ENCODE measurements around the gene COL24A1. TPM values are rescaled to one million over a fixed set of nuclear protein-coding genes. Genes with fewer than 3 reads are reported as not detected.

COL24A1 gene
- total RNA-seq, 1 experiment from 2014 or later = 0.35 TPM

DNA sequence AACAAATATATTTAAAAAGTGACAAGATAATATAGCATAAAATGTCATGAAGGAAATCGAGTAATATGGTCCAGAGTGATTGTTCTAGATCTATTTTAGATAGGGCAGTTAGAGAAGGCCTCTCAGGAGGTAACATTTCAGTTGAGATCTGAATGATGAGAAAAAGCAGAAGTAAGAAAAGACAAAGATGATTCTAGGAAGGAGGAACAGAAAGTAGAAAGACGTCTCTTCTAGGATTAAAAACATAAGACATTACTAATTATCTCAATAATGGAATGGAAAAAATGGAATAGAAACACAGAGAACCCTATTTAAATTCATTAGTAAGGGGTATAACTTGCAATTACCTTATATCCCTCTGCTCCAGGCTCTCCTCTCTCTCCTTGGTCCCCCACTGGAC is 318.3 kb downstream of the COL24A1 start:
- H4K91ac ChIP-seq (ENCODE audit: insufficient read length, low read depth, low read length) = no peak overlapping the region
- no peak overlapping the region for H3K27ac ChIP-seq (ENCODE audit: insufficient read length, low read depth, low read length)
- H3K4ac ChIP-seq (ENCODE audit: low read depth, low read length) = no peak overlapping the region
- TF ChIP-seq, protein P1, sequence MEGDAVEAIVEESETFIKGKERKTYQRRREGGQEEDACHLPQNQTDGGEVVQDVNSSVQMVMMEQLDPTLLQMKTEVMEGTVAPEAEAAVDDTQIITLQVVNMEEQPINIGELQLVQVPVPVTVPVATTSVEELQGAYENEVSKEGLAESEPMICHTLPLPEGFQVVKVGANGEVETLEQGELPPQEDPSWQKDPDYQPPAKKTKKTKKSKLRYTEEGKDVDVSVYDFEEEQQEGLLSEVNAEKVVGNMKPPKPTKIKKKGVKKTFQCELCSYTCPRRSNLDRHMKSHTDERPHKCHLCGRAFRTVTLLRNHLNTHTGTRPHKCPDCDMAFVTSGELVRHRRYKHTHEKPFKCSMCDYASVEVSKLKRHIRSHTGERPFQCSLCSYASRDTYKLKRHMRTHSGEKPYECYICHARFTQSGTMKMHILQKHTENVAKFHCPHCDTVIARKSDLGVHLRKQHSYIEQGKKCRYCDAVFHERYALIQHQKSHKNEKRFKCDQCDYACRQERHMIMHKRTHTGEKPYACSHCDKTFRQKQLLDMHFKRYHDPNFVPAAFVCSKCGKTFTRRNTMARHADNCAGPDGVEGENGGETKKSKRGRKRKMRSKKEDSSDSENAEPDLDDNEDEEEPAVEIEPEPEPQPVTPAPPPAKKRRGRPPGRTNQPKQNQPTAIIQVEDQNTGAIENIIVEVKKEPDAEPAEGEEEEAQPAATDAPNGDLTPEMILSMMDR (conservative IDR thresholded peaks at IDR 0.05) = no peak
- H3K23ac ChIP-seq (ENCODE audit: insufficient read length, low read depth, low read length) = no peak overlapping the region
- H3K4me3 Mint-ChIP-seq = no peak overlapping the region; a peak in 1 of 5 replicates
- H3K9me3 ChIP-seq (ENCODE audit: control insufficient read depth, low read depth, low read length) = no peaks in the 10 kb centered on the region
- no peaks in the 10 kb centered on the region for H3K27me3 Mint-ChIP-seq (ENCODE audit: low read depth)
- no peak overlapping the region for H2BK15ac ChIP-seq (ENCODE audit: low read depth, low read length)
- no peak overlapping the region for H3K18ac ChIP-seq (ENCODE audit: insufficient read length, low read depth, low read length)
- no peaks in the 10 kb centered on the region for H3K9me3 Mint-ChIP-seq
- no peaks in the 10 kb centered on the region for H4K20me1 ChIP-seq (ENCODE audit: control insufficient read depth, insufficient read depth, insufficient read length)
- no peak overlapping the region for H2AK5ac ChIP-seq (ENCODE audit: insufficient read length, low read length)
- no peaks in the 10 kb centered on the region for H3K36me3 Mint-ChIP-seq (ENCODE audit: insufficient read depth in 1 of 3, low read depth in 3 of 3)
- no peaks in the 10 kb centered on the region for H3K79me1 ChIP-seq (ENCODE audit: insufficient read depth, low read depth, low read length, poor library complexity, severe bottlenecking)
- H3K9ac ChIP-seq (ENCODE audit: extremely low read depth, insufficient read length, low read length) = no peak overlapping the region
- no peak overlapping the region for H3K14ac ChIP-seq (ENCODE audit: insufficient read depth, low read length)
- no CpG with 5 or more reads among the region's 2 CpGs for WGBS (ENCODE audit: extremely low coverage, insufficient read length, low lambda C conversion rate)
- no peak overlapping the region for H3K27ac Mint-ChIP-seq
- H2BK12ac ChIP-seq (ENCODE audit: insufficient read length, low read depth, low read length) = no peak overlapping the region
- H2BK20ac ChIP-seq (ENCODE audit: low read depth, low read length, poor library complexity, severe bottlenecking) = no peak overlapping the region
- DNase-seq = no peak
- H3K4me2 ChIP-seq (ENCODE audit: insufficient read depth, insufficient read length, low read length) = no peak overlapping the region
- no peak overlapping the region for H2BK120ac ChIP-seq (ENCODE audit: low read depth, low read length, poor library complexity, severe bottlenecking)
- no peaks in the 10 kb centered on the region for H3K27me3 ChIP-seq (ENCODE audit: insufficient read depth, low read length)
- no peak overlapping the region for H4K5ac ChIP-seq (ENCODE audit: insufficient read length, low read depth, low read length)
- H3K4me1 ChIP-seq (ENCODE audit: insufficient read depth, low read length) = no peaks in the 10 kb centered on the region
- H3K79me2 ChIP-seq (ENCODE audit: insufficient read depth, low read length) = no peaks in the 10 kb centered on the region
- H2AFZ ChIP-seq (ENCODE audit: low read length) = no peak overlapping the region
- H3T11ph ChIP-seq (ENCODE audit: low read length) = no peak overlapping the region
- H3K4me1 Mint-ChIP-seq = no peaks in the 10 kb centered on the region
- no peak overlapping the region for H2BK5ac ChIP-seq (ENCODE audit: insufficient read length, low read length)
- H4K8ac ChIP-seq (replicated peaks; ENCODE audit: insufficient read length, low read depth, low read length) = no peak overlapping the region
- H3K56ac ChIP-seq (ENCODE audit: insufficient read length, low read depth, low read length) = no peak overlapping the region
- H3K23me2 ChIP-seq (ENCODE audit: insufficient read length, low read depth, low read length, poor library complexity, severe bottlenecking) = no peaks in the 10 kb centered on the region
